HepG2 (cell line): ENCODE measurements around the gene GARS1. TPM values are rescaled to one million over a fixed set of nuclear protein-coding genes. Genes with fewer than 3 reads are reported as not detected.

Source experiments
- ARNT2 ChIP-seq: sonication (generic); formaldehyde crosslinking; IDR thresholded peaks from 2 replicates; pipeline ENCODE4 v1.8.0; 2022; ENCODE audit warnings: mild to moderate bottlenecking, low read depth, missing genetic modification reagents, moderate library complexity
- CAMTA2 ChIP-seq: sonication (generic); formaldehyde crosslinking; IDR thresholded peaks from 2 replicates; pipeline ENCODE4 v1.4.0; 2020; ENCODE audit warnings: mild to moderate bottlenecking, missing genetic modification reagents, borderline replicate concordance
- EZH2 ChIP-seq: conservative IDR thresholded peaks from 2 replicates; pipeline ENCODE4 v1.6.1; 2012; ENCODE audit warnings: mild to moderate bottlenecking, low read depth, low read length, moderate library complexity
- IRX3 ChIP-seq: sonication (generic); formaldehyde crosslinking; IDR thresholded peaks from 2 replicates; pipeline ENCODE4 v1.8.1; 2023; ENCODE audit warnings: mild to moderate bottlenecking, low read depth, missing genetic modification reagents, borderline replicate concordance
- KDM2A ChIP-seq: sonication (generic); formaldehyde crosslinking; IDR thresholded peaks from 2 replicates; pipeline ENCODE4 v1.4.0; 2020; ENCODE audit warnings: low read depth, missing genetic modification reagents, borderline replicate concordance
- KLF11 ChIP-seq: IDR thresholded peaks from 2 replicates; pipeline ENCODE4 v1.6.1; 2016; ENCODE audit warnings: missing compliant biosample characterization
- MBD4 ChIP-seq: IDR thresholded peaks from 2 replicates; pipeline ENCODE4 v1.6.1; 2012; ENCODE audit warnings: low read length, inconsistent platforms, borderline replicate concordance
- NFRKB ChIP-seq: fragments of 450-650 bp; IDR thresholded peaks from 2 replicates; pipeline ENCODE4 v1.6.1; 2017
- PRDM4 ChIP-seq: sonication (generic); formaldehyde crosslinking; IDR thresholded peaks from 2 replicates; pipeline ENCODE4 v1.9.0; 2021; ENCODE audit warnings: missing genetic modification reagents, borderline replicate concordance
- RAD21 ChIP-seq: fragments of 450-650 bp; formaldehyde crosslinking; IDR thresholded peaks from 2 replicates; pipeline ENCODE4 v1.5.0; 2020; ENCODE audit warnings: mild to moderate bottlenecking
- SPEN ChIP-seq: sonication (generic); formaldehyde crosslinking; IDR thresholded peaks from 2 replicates; pipeline ENCODE4 v1.5.1; 2020; ENCODE audit warnings: low read depth, mild to moderate bottlenecking, missing genetic modification reagents
- STAT6 ChIP-seq: sonication (generic); formaldehyde crosslinking; IDR thresholded peaks from 2 replicates; pipeline ENCODE4 v1.4.0; 2020; ENCODE audit warnings: missing genetic modification reagents, mild to moderate bottlenecking, borderline replicate concordance
- SUZ12 ChIP-seq: fragments of 150-350 bp; IDR thresholded peaks from 2 replicates; pipeline ENCODE4 v1.6.1; 2014; ENCODE audit warnings: low read depth, low read length
- TOPORS ChIP-seq: sonication (generic); formaldehyde crosslinking; IDR thresholded peaks from 2 replicates; pipeline ENCODE4 v1.8.0; 2023; ENCODE audit warnings: mild to moderate bottlenecking, missing genetic modification reagents
- ZBTB14 ChIP-seq: sonication (generic); formaldehyde crosslinking; IDR thresholded peaks from 2 replicates; pipeline ENCODE4 v1.4.0; 2020; ENCODE audit warnings: missing genetic modification reagents
- ZBTB37 ChIP-seq: sonication (generic); formaldehyde crosslinking; IDR thresholded peaks from 2 replicates; pipeline ENCODE4 v1.4.0; 2020; ENCODE audit warnings: mild to moderate bottlenecking, missing genetic modification reagents
- ZFP82 ChIP-seq: sonication (generic); formaldehyde crosslinking; IDR thresholded peaks from 2 replicates; pipeline ENCODE4 v1.5.1; 2020; ENCODE audit warnings: mild to moderate bottlenecking, missing genetic modification reagents, borderline replicate concordance
- ZFY ChIP-seq: sonication (generic); formaldehyde crosslinking; IDR thresholded peaks from 2 replicates; pipeline ENCODE4 v1.4.0; 2020; ENCODE audit warnings: missing genetic modification reagents
- ZNF619 ChIP-seq: sonication (generic); formaldehyde crosslinking; IDR thresholded peaks from 2 replicates; pipeline ENCODE4 v1.4.0; 2020; ENCODE audit warnings: mild to moderate bottlenecking, missing genetic modification reagents
- ZNF709 ChIP-seq: sonication (generic); formaldehyde crosslinking; IDR thresholded peaks from 2 replicates; pipeline ENCODE4 v1.5.0; 2020; ENCODE audit warnings: mild to moderate bottlenecking, missing genetic modification reagents
- polyA plus RNA-seq, 8 experiments: library from polyadenylated mRNA; depleted of rRNA in 3 of 8; stranded (reverse) in 7 of 8; unstranded in 1 of 8; fragments of >200 nt; fragmentation: Illumina TruSeq in 4 of 8; extraction: Trizol in 4 of 8; gene quantifications; 2 replicates each; pipeline versions ENCODE4 v1.2.1 to v1.2.3, GENCODE V29; 2011 to 2016; ENCODE audit warnings: low read depth in 4 of 8, missing spikeins in 1 of 8, mixed read lengths in 1 of 8; ENCODE audit not compliant: insufficient read depth in 1 of 8
- total RNA-seq, 5 experiments: library from RNA; depleted of rRNA; stranded (reverse); fragments of >200 nt; fragmentation: Illumina TruSeq; extraction: Trizol; gene quantifications; 2 replicates each; pipeline ENCODE4 v1.2.3, GENCODE V29; 2016; ENCODE audit warnings: low read depth in 1 of 5

Gene GARS1
- total and polyA plus RNA-seq, 2 of the 13 experiments (the other 11 are each of a cell fraction or from before 2014, with no cell fraction given) = 140 to 460 TPM

- TF ChIP-seq KDM2A (CRISPR knock-in tag) = peak; percentile 99
- TF ChIP-seq NFRKB = no peak
- 0 out of 2 replicates have a peak, but pooled peaks have one; percentile 49 for TF ChIP-seq KLF11 (CRISPR knock-in tag)
- TF ChIP-seq TOPORS (CRISPR knock-in tag) = no peak
- peak; percentile 88; the same call in 1 of the 2 replicates for TF ChIP-seq ZNF619 (CRISPR knock-in tag)
- TF ChIP-seq ZFP82 (CRISPR knock-in tag) = peak; percentile 74
- peak; percentile 98 for TF ChIP-seq STAT6 (CRISPR knock-in tag)
- peak; percentile 93 for TF ChIP-seq SPEN (CRISPR knock-in tag)
- TF ChIP-seq CAMTA2 (CRISPR knock-in tag) = no peak
- no peak for TF ChIP-seq SUZ12
- TF ChIP-seq RAD21 (CRISPR knock-in tag) = peak; percentile 35; the same call in 1 of the 2 replicates
- TF ChIP-seq ZFY (CRISPR knock-in tag) = peak; percentile 89
- no peak for TF ChIP-seq ZBTB37 (CRISPR knock-in tag)
- peak; percentile 40; the same call in 1 of the 2 replicates for TF ChIP-seq PRDM4 (CRISPR knock-in tag)
- TF ChIP-seq ZBTB14 (CRISPR knock-in tag) = peak; percentile 84
- peak; percentile 86 for TF ChIP-seq ARNT2 (CRISPR knock-in tag)
- TF ChIP-seq IRX3 = no peak
- no peak for TF ChIP-seq MBD4
- TF ChIP-seq EZH2 = no peak
- peak; percentile 83 for TF ChIP-seq ZNF709 (CRISPR knock-in tag)
Observed at GRCh38 chr7:30594540-30595435, at the start of gene GARS1 (continued).
